ENCODE results near the gene GLRB.

Gene GLRB

GRCh38 chr4:157121401-157121800 lies 45.5 kb downstream of the GLRB start:
- DNase-seq (ENCODE audit: low read depth, low spot score), result no peak
- H3K4me1 ChIP-seq (ENCODE audit: insufficient read depth, insufficient read length), result no peaks in the 10 kb centered on the region
- no peak overlapping the region for H3K4me3 ChIP-seq (ENCODE audit: insufficient read length, low read depth)
- H3K27me3 ChIP-seq (ENCODE audit: insufficient read depth, insufficient read length), result no peaks in the 10 kb centered on the region
- no peak overlapping the region for H3K9ac ChIP-seq (ENCODE audit: insufficient read length, low read depth)
- H3K36me3 ChIP-seq (ENCODE audit: insufficient read depth, insufficient read length, low read length), result no peaks in the 10 kb centered on the region
- H3K9me3 ChIP-seq (ENCODE audit: insufficient read depth, low read length), result no peaks in the 10 kb centered on the region
- TF ChIP-seq SUZ12 (IDR thresholded peaks at IDR 0.05; ENCODE audit: extremely low read depth, insufficient read depth, insufficient read length) (no peak), ZNF274 (IDR thresholded peaks at IDR 0.05; ENCODE audit: low read depth, low read length) (no peak), YY1 (IDR thresholded peaks at IDR 0.05; ENCODE audit: insufficient read depth, insufficient read length) (no peak)

GRCh38 chr4:157127571-157127970 lies 51.6 kb downstream of the GLRB start:
- no peaks in the 10 kb centered on the region; the same call in 1 of the 2 replicates for H3K9me3 ChIP-seq (ENCODE audit: insufficient read depth, low read length)
- no peak overlapping the region for H3K4me3 ChIP-seq (ENCODE audit: insufficient read length, low read depth)
- H3K4me1 ChIP-seq (ENCODE audit: insufficient read depth, insufficient read length), result no peaks in the 10 kb centered on the region
- no peaks in the 10 kb centered on the region for H3K27me3 ChIP-seq (ENCODE audit: insufficient read depth, insufficient read length)
- no peak for DNase-seq (ENCODE audit: low read depth, low spot score)
- H3K9ac ChIP-seq (ENCODE audit: insufficient read length, low read depth), result no peak overlapping the region
- TF ChIP-seq SUZ12 (IDR thresholded peaks at IDR 0.05; ENCODE audit: extremely low read depth, insufficient read depth, insufficient read length) (no peak), YY1 (IDR thresholded peaks at IDR 0.05; ENCODE audit: insufficient read depth, insufficient read length) (no peak)
- no peaks in the 10 kb centered on the region for H3K36me3 ChIP-seq (ENCODE audit: insufficient read depth, insufficient read length, low read length)

- no peak overlapping the region for H3K9ac ChIP-seq (ENCODE audit: insufficient read length, low read depth)
- DNase-seq (ENCODE audit: low read depth, low spot score), result no peak
- H3K27me3 ChIP-seq (ENCODE audit: insufficient read depth, insufficient read length), result no peaks in the 10 kb centered on the region
- no peaks in the 10 kb centered on the region; the same call in 1 of the 2 replicates for H3K9me3 ChIP-seq (ENCODE audit: insufficient read depth, low read length)
- no peak overlapping the region for H3K4me3 ChIP-seq (ENCODE audit: insufficient read length, low read depth)
- H3K4me1 ChIP-seq (ENCODE audit: insufficient read depth, insufficient read length), result no peaks in the 10 kb centered on the region
- TF ChIP-seq SUZ12 (IDR thresholded peaks at IDR 0.05; ENCODE audit: extremely low read depth, insufficient read depth, insufficient read length), result no peak
- no peak for TF ChIP-seq ZNF274 (IDR thresholded peaks at IDR 0.05; ENCODE audit: low read depth, low read length)
- no peak for TF ChIP-seq YY1 (IDR thresholded peaks at IDR 0.05; ENCODE audit: insufficient read depth, insufficient read length)
- no peaks in the 10 kb centered on the region for H3K36me3 ChIP-seq (ENCODE audit: insufficient read depth, insufficient read length, low read length)
These were observed 52.4 kb downstream of the GLRB start for GRCh38 chr4:157128395-157128794.

- H3K9me3 ChIP-seq (ENCODE audit: insufficient read depth, low read length), result no peaks in the 10 kb centered on the region
- no peaks in the 10 kb centered on the region for H3K27me3 ChIP-seq (ENCODE audit: insufficient read depth, insufficient read length)
- no peak overlapping the region for H3K9ac ChIP-seq (ENCODE audit: insufficient read length, low read depth)
- H3K4me1 ChIP-seq (ENCODE audit: insufficient read depth, insufficient read length), result no peaks in the 10 kb centered on the region
- no peaks in the 10 kb centered on the region for H3K36me3 ChIP-seq (ENCODE audit: insufficient read depth, insufficient read length, low read length)
- no peak overlapping the region for H3K4me3 ChIP-seq (ENCODE audit: insufficient read length, low read depth)
- DNase-seq (ENCODE audit: low read depth, low spot score), result no peak
- TF ChIP-seq YY1 (IDR thresholded peaks at IDR 0.05; ENCODE audit: insufficient read depth, insufficient read length), result no peak
These were observed 66.0 kb downstream of the GLRB start for GRCh38 chr4:157141976-157142375.

GRCh38 chr4:157143369-157143768 lies 67.4 kb downstream of the GLRB start:
- Histone ChIP-seq H3K9ac (ENCODE audit: insufficient read length, low read depth) (no peak overlapping the region), H3K4me1 (ENCODE audit: insufficient read depth, insufficient read length) (no peaks in the 10 kb centered on the region), H3K9me3 (ENCODE audit: insufficient read depth, low read length) (no peaks in the 10 kb centered on the region), H3K36me3 (ENCODE audit: insufficient read depth, insufficient read length, low read length) (no peaks in the 10 kb centered on the region), H3K4me3 (ENCODE audit: insufficient read length, low read depth) (no peak overlapping the region), H3K27me3 (ENCODE audit: insufficient read depth, insufficient read length) (no peaks in the 10 kb centered on the region)
- TF ChIP-seq SUZ12 (IDR thresholded peaks at IDR 0.05; ENCODE audit: extremely low read depth, insufficient read depth, insufficient read length) (no peak), ZNF274 (IDR thresholded peaks at IDR 0.05; ENCODE audit: low read depth, low read length) (no peak), YY1 (IDR thresholded peaks at IDR 0.05; ENCODE audit: insufficient read depth, insufficient read length) (no peak)
- no peak for DNase-seq (ENCODE audit: low read depth, low spot score)

- Histone ChIP-seq H3K36me3 (ENCODE audit: insufficient read depth, insufficient read length, low read length) (no peaks in the 10 kb centered on the region), H3K9ac (ENCODE audit: insufficient read length, low read depth) (no peak overlapping the region), H3K9me3 (ENCODE audit: insufficient read depth, low read length) (no peaks in the 10 kb centered on the region), H3K4me1 (ENCODE audit: insufficient read depth, insufficient read length) (no peaks in the 10 kb centered on the region), H3K4me3 (ENCODE audit: insufficient read length, low read depth) (no peak overlapping the region), H3K27me3 (ENCODE audit: insufficient read depth, insufficient read length) (no peaks in the 10 kb centered on the region)
- TF ChIP-seq SUZ12 (IDR thresholded peaks at IDR 0.05; ENCODE audit: extremely low read depth, insufficient read depth, insufficient read length) (no peak), YY1 (IDR thresholded peaks at IDR 0.05; ENCODE audit: insufficient read depth, insufficient read length) (no peak), ZNF274 (IDR thresholded peaks at IDR 0.05; ENCODE audit: low read depth, low read length) (no peak)
- no peak for DNase-seq (ENCODE audit: low read depth, low spot score)
These were observed 75.8 kb downstream of the GLRB start for GRCh38 chr4:157151711-157152110.

- H3K4me3 ChIP-seq (ENCODE audit: insufficient read length, low read depth), result no peak overlapping the region
These were observed 90.1 kb downstream of the GLRB start for GRCh38 chr4:157165935-157166610.

More at GRCh38 chr4:157165935-157166610, 90.1 kb downstream of the GLRB start:
- Histone ChIP-seq H3K9me3 (ENCODE audit: insufficient read depth, low read length) (no peaks in the 10 kb centered on the region), H3K36me3 (ENCODE audit: insufficient read depth, insufficient read length, low read length) (no peaks in the 10 kb centered on the region), H3K27me3 (ENCODE audit: insufficient read depth, insufficient read length) (no peaks in the 10 kb centered on the region), H3K4me1 (ENCODE audit: insufficient read depth, insufficient read length) (no peaks in the 10 kb centered on the region), H3K9ac (ENCODE audit: insufficient read length, low read depth) (no peak overlapping the region)
- no peak for DNase-seq (ENCODE audit: low read depth, low spot score)
- TF ChIP-seq ZNF274 (IDR thresholded peaks at IDR 0.05; ENCODE audit: low read depth, low read length) (no peak), YY1 (IDR thresholded peaks at IDR 0.05; ENCODE audit: insufficient read depth, insufficient read length) (no peak), SUZ12 (IDR thresholded peaks at IDR 0.05; ENCODE audit: extremely low read depth, insufficient read depth, insufficient read length) (no peak)

Measured in NT2/D1 (cell line).